DND-41 (cell line): Measurements from ENCODE around the gene FMN2.
"Not testable (repeated sequence)": the region's sequence is repeated elsewhere in the genome, so short reads cannot be mapped to it uniquely, and the experiment has no call there.

Source experiments
- ATAC-seq: fragments of 200-7000 bp; cut with Tn5 transposase; 3 replicates; pipeline ENCODE4 v1.9.1; 2021; ENCODE audit warnings: low read depth; ENCODE audit not compliant: insufficient read depth
- DNase-seq: peaks from one replicate; pipeline ENCODE4 v3.0.0-alpha.2; 2020
- H2AFZ ChIP-seq: 2 replicates; pipeline ENCODE4 v1.6.0; 2012; ENCODE audit warnings: low read depth, low read length
- H3K27ac ChIP-seq: 2 replicates; pipeline ENCODE4 v1.5.1; 2012; ENCODE audit warnings: low read length, inconsistent platforms
- H3K27me3 ChIP-seq: fragments of 200-600 bp; sonication (generic); 2 replicates; pipeline ENCODE4 v1.6.0; 2012; ENCODE audit warnings: low read length, mild to moderate bottlenecking, inconsistent platforms; ENCODE audit not compliant: insufficient read depth, poor library complexity
- H3K36me3 ChIP-seq: 2 replicates; pipeline ENCODE4 v1.5.1; 2012; ENCODE audit warnings: low read length, inconsistent platforms; ENCODE audit not compliant: insufficient read depth
- H3K4me1 ChIP-seq: 2 replicates; pipeline ENCODE4 v1.5.1; 2012; ENCODE audit warnings: mild to moderate bottlenecking, low read length; ENCODE audit not compliant: insufficient read depth
- H3K4me2 ChIP-seq: 2 replicates; pipeline ENCODE4 v1.6.0; 2012; ENCODE audit warnings: mild to moderate bottlenecking, moderate library complexity, low read length, inconsistent platforms; ENCODE audit not compliant: insufficient read depth
- H3K4me3 ChIP-seq, 2 experiments: fragments of 200-600 bp in 1 of 2; shearing (Covaris generic) in 1 of 2; 2 replicates each; pipeline ENCODE4 v1.5.1; 2012 to 2016; ENCODE audit warnings: inconsistent platforms in 2 of 2, low read length in 2 of 2, mild to moderate bottlenecking in 2 of 2, low read depth in 1 of 2, moderate library complexity in 1 of 2
- H3K79me2 ChIP-seq: 2 replicates; pipeline ENCODE4 v1.6.0; 2012; ENCODE audit warnings: low read length, inconsistent platforms; ENCODE audit not compliant: insufficient read depth
- H3K9ac ChIP-seq: 2 replicates; pipeline ENCODE4 v1.6.0; 2012; ENCODE audit warnings: low read depth, mild to moderate bottlenecking, inconsistent platforms, low read length, moderate library complexity
- H3K9me3 ChIP-seq: 2 replicates; pipeline ENCODE4 v1.5.1; 2012; ENCODE audit warnings: low read length, moderate library complexity, mild to moderate bottlenecking, inconsistent platforms; ENCODE audit not compliant: insufficient read depth, severe bottlenecking
- H4K20me1 ChIP-seq: 2 replicates; pipeline ENCODE4 v1.6.0; 2012; ENCODE audit warnings: low read length; ENCODE audit not compliant: insufficient read depth
- EZH2 ChIP-seq: IDR thresholded peaks from 3 replicates; pipeline ENCODE4 v1.6.1; 2012; ENCODE audit warnings: borderline replicate concordance, low read depth, mild to moderate bottlenecking, moderate library complexity, low read length, inconsistent platforms; ENCODE audit not compliant: severe bottlenecking
- TF ChIP-seq, protein P1 (sequence below): IDR thresholded peaks from 2 replicates; pipeline ENCODE4 v1.5.1; 2012; ENCODE audit warnings: borderline replicate concordance, low read length, moderate library complexity, mild to moderate bottlenecking; ENCODE audit not compliant: poor library complexity, severe bottlenecking; ENCODE audit errors: extremely low read depth

FMN2 gene

DNA sequence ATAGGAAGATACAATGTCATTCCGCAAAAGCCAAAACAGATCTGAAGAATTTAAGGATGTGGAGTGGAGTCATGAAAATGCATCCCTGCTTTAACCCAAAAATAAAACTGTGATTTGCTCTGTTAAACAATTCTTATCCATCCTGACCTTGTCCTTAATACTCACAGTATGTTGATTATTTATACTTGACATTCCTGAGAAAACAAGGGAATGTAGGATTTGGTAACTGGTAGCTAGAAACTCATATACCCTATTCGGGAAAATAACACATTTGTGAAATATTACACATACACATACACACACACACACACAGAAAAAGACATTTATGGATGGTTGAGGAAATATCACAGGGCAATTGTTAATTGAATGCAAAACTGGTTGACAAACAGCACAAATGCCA lies 80.2 kb downstream of the FMN2 start:
- Histone ChIP-seq H3K36me3 (no peaks in the 10 kb centered on the region), H2AFZ (no peak overlapping the region), H3K4me3 (no peak overlapping the region), H3K4me2 (no peak overlapping the region), H3K9me3 (no peaks in the 10 kb centered on the region), H3K4me1 (no peaks in the 10 kb centered on the region), H3K27me3 (no peaks in the 10 kb centered on the region), H3K79me2 (no peaks in the 10 kb centered on the region), H3K27ac (no peak overlapping the region), H4K20me1 (no peaks in the 10 kb centered on the region), H3K9ac (no peak overlapping the region)
- ATAC-seq (no peak), DNase-seq (no peak)
- TF ChIP-seq, protein P1, sequence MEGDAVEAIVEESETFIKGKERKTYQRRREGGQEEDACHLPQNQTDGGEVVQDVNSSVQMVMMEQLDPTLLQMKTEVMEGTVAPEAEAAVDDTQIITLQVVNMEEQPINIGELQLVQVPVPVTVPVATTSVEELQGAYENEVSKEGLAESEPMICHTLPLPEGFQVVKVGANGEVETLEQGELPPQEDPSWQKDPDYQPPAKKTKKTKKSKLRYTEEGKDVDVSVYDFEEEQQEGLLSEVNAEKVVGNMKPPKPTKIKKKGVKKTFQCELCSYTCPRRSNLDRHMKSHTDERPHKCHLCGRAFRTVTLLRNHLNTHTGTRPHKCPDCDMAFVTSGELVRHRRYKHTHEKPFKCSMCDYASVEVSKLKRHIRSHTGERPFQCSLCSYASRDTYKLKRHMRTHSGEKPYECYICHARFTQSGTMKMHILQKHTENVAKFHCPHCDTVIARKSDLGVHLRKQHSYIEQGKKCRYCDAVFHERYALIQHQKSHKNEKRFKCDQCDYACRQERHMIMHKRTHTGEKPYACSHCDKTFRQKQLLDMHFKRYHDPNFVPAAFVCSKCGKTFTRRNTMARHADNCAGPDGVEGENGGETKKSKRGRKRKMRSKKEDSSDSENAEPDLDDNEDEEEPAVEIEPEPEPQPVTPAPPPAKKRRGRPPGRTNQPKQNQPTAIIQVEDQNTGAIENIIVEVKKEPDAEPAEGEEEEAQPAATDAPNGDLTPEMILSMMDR: no peak

DNA sequence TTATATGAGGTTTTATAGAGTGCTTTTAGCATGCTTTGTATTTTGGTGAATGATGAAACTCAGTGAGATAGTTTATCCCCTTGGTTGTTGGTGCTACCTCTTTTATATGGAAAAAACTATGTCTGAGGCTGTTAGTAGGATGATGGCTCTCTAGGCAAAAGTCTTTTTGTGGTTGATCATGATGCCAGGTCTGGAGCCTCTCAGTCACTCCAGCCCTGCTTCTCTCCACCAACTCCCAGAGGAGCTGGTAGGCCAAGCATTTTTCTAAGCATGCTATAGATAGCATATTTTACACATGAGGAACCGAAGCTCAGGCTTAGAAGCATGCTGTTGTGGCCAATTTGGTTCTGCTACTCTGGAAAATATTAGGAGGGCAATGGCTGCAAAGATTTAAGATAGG lies 82.2 kb downstream of the FMN2 start:
- H4K20me1 ChIP-seq: no peaks in the 10 kb centered on the region
- H3K4me3 ChIP-seq: no peak overlapping the region
- DNase-seq: no peak
- no peak overlapping the region for H3K9ac ChIP-seq
- H3K36me3 ChIP-seq: no peaks in the 10 kb centered on the region
- TF ChIP-seq EZH2: no peak
- TF ChIP-seq, protein P1: no peak
- H3K27me3 ChIP-seq: no peaks in the 10 kb centered on the region
- no peaks in the 10 kb centered on the region for H3K79me2 ChIP-seq
- no peak overlapping the region for H3K27ac ChIP-seq
- no peak overlapping the region for H2AFZ ChIP-seq
- H3K4me2 ChIP-seq: no peak overlapping the region
- no peaks in the 10 kb centered on the region for H3K9me3 ChIP-seq
- no peaks in the 10 kb centered on the region for H3K4me1 ChIP-seq
- no peak for ATAC-seq

DNA sequence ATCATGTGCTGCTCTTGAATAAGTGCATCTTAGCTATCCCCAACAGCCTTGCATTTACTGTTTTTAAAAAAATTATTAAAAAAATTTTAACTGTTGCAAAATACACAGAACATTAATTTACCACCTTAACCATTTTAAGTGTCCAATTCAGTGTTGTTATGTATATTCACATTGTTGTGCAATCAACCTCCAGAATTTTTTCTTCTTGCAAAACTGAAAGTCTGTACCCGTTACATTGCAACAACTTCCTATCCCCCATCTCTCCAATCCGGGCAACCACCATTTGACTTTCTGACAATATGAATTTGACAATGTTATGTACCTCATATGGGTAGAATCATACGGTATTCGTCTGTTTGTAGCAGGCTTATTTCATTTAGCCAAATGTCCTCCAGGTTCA lies 83.1 kb downstream of the FMN2 start:
- no peak overlapping the region for H3K27ac ChIP-seq
- no peak for ATAC-seq
- TF ChIP-seq, protein P1: no peak
- no peak for TF ChIP-seq EZH2

DNA sequence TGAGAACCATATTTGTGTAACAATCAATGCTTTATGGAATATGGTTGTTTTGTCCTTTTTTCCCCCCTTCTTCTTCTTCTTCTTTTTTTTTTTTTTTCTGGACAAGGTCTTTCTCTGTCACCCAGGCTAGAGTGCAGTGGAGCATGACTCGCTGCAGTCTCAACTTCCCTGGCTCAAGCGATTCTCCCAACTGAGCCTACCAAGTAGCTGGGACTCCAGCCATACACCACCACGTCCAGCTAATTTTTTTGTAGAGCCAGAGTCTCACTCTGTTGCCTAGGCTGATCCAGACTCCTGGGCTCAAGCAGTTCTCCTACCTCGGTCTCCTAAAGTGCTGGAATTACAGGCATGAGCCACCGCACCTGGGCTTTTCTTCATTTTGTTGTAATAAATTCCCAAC lies 86.7 kb downstream of the FMN2 start:
- Histone ChIP-seq H3K36me3 (no peaks in the 10 kb centered on the region), H3K4me1 (no peaks in the 10 kb centered on the region), H3K27ac (no peak overlapping the region), H3K9ac (no peak overlapping the region), H3K4me2 (no peak overlapping the region), H2AFZ (no peak overlapping the region), H3K79me2 (no peaks in the 10 kb centered on the region), H4K20me1 (no peaks in the 10 kb centered on the region), H3K4me3 (no peak overlapping the region), H3K9me3 (no peaks in the 10 kb centered on the region), H3K27me3 (no peaks in the 10 kb centered on the region)
- ATAC-seq (no peak), DNase-seq (no peak)
- TF ChIP-seq, protein P1: no peak
- no peak for TF ChIP-seq EZH2

More for the DNA sequence above, 83.1 kb downstream of the FMN2 start:
- H3K4me3 ChIP-seq: no peak overlapping the region
- no peak overlapping the region for H2AFZ ChIP-seq
- no peak overlapping the region for H3K4me2 ChIP-seq
- H3K9ac ChIP-seq: no peak overlapping the region
- H3K79me2 ChIP-seq: no peaks in the 10 kb centered on the region
- no peaks in the 10 kb centered on the region for H3K4me1 ChIP-seq
- H3K27me3 ChIP-seq: no peaks in the 10 kb centered on the region
- DNase-seq: no peak
- no peaks in the 10 kb centered on the region for H3K9me3 ChIP-seq
- no peaks in the 10 kb centered on the region for H4K20me1 ChIP-seq
- H3K36me3 ChIP-seq: no peaks in the 10 kb centered on the region

DNA sequence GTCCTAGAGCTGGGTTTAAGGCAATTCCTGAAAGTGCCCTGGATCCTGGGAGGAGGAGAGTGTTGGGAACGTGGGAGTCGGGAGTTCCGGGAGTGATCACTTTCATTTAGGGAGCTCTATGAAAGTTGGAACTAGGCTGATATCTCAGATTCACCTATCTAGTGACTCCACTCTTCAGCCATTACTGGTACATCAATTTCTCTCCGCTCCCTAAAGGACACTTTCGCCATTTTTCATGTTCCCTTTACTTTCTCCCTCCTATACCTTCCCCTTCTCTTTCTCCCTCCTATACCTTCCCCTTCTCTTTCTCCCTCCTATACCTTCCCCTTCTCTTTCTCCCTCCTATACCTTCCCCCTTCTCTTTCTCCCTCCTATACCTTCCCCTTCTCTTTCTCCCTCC lies 93.0 kb downstream of the FMN2 start:
- H2AFZ ChIP-seq, H3K27me3 ChIP-seq, H3K4me3 ChIP-seq, H3K4me1 ChIP-seq, H3K79me2 ChIP-seq, H4K20me1 ChIP-seq, H3K9ac ChIP-seq, H3K9me3 ChIP-seq, H3K27ac ChIP-seq, H3K36me3 ChIP-seq, H3K4me2 ChIP-seq, ATAC-seq, DNase-seq: not testable (repeated sequence)
